HT-29 (cell line): ENCODE measurements around the gene ENO2. TPM values are rescaled to one million over a fixed set of nuclear protein-coding genes. Genes with fewer than 3 reads are reported as not detected.
A peak's percentile ranks its signal among the peaks of the same experiment; 100 is the strongest.

Source experiments
- DNase-seq: peaks from one replicate; pipeline ENCODE4 v3.0.0-alpha.2; 2015; ENCODE audit warnings: low spot score
- total RNA-seq: library from RNA; depleted of rRNA; stranded (reverse); fragments of >200 nt; shearing (Covaris generic); gene quantifications from 2 replicates; pipeline ENCODE4 v1.2.3, GENCODE V29; 2014

ENO2 gene
- total RNA-seq, 1 experiment from 2014 or later: 9.1 TPM

- DNase-seq: no peak
These were observed 18.4 kb downstream of the ENO2 start for GRCh38 chr12:6932766-6933165.

DNA sequence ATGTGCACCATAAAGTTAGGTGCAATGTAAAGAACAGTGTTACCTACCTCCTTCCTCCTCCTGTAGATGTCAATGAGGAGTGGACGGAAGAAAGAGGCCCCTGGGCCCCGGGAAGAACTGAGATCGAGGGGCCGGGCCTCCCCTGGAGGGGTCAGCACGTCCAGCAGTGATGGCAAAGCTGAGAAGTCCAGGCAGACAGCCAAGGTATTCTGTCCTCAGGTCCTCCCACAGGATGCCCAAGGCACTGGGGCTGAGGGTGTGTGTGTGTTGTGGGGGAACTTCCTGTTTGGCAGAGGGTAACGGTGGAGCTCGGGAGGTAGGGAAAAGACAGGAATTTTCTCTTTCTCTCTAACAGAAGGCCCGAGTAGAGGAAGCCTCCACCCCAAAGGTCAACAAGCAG lies 19.7 kb downstream of the ENO2 start:
- no peak for DNase-seq

DNA sequence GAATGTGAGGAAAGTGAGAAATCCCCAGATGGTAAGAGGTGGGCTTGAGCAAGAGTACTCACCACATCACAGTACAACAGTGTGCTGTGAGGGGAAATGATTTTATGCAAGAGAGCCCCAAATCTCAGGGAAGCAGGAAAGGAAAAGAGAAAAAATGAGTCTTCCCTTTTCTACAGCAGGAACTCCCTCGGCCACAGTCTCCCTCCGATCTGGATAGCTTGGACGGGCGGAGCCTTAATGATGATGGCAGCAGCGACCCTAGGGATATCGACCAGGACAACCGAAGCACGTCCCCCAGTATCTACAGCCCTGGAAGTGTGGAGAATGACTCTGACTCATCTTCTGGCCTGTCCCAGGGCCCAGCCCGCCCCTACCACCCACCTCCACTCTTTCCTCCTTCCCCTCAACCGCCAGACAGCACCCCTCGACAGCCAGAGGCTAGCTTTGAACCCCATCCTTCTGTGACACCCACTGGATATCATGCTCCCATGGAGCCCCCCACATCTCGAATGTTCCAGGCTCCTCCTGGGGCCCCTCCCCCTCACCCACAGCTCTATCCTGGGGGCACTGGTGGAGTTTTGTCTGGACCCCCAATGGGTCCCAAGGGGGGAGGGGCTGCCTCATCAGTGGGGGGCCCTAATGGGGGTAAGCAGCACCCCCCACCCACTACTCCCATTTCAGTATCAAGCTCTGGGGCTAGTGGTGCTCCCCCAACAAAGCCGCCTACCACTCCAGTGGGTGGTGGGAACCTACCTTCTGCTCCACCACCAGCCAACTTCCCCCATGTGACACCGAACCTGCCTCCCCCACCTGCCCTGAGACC lies 21.2 kb downstream of the ENO2 start:
- no peak for DNase-seq

DNA sequence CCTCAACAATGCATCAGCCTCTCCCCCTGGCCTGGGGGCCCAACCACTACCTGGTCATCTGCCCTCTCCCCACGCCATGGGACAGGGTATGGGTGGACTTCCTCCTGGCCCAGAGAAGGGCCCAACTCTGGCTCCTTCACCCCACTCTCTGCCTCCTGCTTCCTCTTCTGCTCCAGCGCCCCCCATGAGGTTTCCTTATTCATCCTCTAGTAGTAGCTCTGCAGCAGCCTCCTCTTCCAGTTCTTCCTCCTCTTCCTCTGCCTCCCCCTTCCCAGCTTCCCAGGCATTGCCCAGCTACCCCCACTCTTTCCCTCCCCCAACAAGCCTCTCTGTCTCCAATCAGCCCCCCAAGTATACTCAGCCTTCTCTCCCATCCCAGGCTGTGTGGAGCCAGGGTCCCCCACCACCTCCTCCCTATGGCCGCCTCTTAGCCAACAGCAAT lies 21.8 kb downstream of the ENO2 start:
- no peak for DNase-seq

GRCh38 chr12:6936636-6937480 lies 22.5 kb downstream of the ENO2 start:
- no peak for DNase-seq

DNA sequence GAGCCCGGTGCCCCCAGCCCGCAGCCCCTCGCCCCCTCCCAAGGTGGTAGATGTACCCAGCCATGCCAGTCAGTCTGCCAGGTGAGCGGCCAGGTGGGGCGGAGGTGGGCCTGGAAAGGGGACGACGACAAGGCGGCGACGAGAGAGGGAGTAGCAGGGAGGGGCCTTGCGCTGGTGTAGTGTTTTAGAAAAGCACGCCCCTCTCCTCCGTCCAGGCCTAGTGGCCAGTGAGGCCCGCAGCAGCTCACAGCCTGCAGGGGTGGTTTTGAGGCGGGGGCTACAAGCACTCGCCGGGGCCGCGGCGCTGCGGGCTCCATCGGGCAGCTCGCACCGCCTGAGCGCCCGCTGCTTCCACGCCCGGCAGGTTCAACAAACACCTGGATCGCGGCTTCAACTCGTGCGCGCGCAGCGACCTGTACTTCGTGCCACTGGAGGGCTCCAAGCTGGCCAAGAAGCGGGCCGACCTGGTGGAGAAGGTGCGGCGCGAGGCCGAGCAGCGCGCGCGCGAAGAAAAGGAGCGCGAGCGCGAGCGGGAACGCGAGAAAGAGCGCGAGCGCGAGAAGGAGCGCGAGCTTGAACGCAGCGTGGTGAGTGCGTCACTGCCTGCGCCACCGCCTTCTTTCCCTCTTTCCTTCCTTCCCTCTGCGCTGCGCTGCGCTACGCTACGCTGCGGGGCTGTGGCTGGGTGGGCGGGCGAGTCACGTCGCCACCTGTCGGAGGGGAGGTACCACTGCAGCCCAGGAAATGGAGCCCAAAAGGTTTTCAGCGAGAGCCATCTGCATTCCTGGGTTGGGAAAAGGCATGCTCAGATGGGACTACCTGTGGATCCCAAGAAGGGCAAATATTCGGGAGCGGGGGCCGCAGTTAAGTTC lies 23.3 kb downstream of the ENO2 start:
- peak; percentile 96 for DNase-seq

DNA sequence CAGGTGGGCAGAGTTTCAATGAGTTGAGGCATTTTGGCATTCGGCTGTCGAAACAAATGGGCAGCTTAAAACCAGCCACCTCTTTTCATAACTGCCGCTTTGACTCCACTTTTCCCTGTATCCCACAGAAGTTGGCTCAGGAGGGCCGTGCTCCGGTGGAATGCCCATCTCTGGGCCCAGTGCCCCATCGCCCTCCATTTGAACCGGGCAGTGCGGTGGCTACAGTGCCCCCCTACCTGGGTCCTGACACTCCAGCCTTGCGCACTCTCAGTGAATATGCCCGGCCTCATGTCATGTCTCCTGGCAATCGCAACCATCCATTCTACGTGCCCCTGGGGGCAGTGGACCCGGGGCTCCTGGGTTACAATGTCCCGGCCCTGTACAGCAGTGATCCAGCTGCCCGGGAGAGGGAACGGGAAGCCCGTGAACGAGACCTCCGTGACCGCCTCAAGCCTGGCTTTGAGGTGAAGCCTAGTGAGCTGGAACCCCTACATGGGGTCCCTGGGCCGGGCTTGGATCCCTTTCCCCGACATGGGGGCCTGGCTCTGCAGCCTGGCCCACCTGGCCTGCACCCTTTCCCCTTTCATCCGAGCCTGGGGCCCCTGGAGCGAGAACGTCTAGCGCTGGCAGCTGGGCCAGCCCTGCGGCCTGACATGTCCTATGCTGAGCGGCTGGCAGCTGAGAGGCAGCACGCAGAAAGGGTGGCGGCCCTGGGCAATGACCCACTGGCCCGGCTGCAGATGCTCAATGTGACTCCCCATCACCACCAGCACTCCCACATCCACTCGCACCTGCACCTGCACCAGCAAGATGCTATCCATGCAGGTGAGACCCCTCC lies 24.2 kb downstream of the ENO2 start:
- DNase-seq: no peak

GRCh38 chr12:6939191-6939540 lies 24.8 kb downstream of the ENO2 start:
- no peak for DNase-seq

DNA sequence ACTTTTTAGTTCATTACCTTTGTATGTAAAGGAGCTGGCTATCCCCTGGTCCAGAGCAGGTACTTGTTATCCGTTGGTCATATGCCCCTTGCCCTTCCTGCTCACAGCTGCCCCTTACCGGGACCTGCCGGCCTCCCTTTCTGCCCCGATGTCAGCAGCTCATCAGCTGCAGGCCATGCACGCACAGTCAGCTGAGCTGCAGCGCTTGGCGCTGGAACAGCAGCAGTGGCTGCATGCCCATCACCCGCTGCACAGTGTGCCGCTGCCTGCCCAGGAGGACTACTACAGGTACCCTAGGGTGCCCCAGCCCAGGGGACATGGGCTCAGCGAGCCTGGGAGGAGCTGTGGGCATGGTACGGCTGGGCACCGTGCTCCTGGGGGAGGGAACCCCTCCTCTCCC lies 26.9 kb downstream of the ENO2 start:
- DNase-seq: no peak

DNA sequence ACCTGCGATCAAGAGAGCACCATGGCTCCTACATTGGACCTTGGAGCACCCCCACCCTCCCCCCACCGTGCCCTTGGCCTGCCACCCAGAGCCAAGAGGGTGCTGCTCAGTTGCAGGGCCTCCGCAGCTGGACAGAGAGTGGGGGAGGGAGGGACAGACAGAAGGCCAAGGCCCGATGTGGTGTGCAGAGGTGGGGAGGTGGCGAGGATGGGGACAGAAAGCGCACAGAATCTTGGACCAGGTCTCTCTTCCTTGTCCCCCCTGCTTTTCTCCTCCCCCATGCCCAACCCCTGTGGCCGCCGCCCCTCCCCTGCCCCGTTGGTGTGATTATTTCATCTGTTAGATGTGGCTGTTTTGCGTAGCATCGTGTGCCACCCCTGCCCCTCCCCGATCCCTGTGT lies 27.4 kb downstream of the ENO2 start:
- no peak for DNase-seq

- no peak for DNase-seq
These were observed 27.9 kb downstream of the ENO2 start for GRCh38 chr12:6942331-6942665.

GRCh38 chr12:6943389-6943721 lies 29.0 kb downstream of the ENO2 start:
- DNase-seq: peak; percentile 95

GRCh38 chr12:6943722-6944380 lies 29.5 kb downstream of the ENO2 start, which contains the start of the genes C12orf57 and RNU7-1:
Gene C12orf57 (plus strand): TSS chr12:6944022. CDS start chr12:6944122, 100 bp downstream.
Gene RNU7-1 (plus strand): TSS chr12:6943816.
- peak; percentile 96 for DNase-seq

- peak; percentile 96 for DNase-seq
These were observed 30.2 kb downstream of the ENO2 start for GRCh38 chr12:6944381-6945186.

DNA sequence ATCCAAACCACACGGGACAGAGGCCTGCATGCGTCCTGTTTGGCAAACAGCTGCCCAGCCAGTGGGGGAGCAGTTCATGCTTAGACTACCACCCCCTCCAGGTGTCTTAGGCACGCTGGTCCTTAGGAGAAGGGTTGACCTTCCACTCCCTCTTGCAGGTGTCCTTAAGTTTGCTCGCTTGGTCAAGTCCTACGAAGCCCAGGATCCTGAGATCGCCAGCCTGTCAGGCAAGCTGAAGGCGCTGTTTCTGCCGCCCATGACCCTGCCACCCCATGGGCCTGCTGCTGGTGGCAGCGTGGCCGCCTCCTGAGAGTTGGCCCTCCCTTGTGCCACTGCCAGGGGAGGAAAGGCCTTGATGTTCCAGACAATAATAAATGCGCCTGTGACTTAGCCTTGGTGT lies 31.2 kb downstream of the ENO2 start:
- no peak for DNase-seq

DNA sequence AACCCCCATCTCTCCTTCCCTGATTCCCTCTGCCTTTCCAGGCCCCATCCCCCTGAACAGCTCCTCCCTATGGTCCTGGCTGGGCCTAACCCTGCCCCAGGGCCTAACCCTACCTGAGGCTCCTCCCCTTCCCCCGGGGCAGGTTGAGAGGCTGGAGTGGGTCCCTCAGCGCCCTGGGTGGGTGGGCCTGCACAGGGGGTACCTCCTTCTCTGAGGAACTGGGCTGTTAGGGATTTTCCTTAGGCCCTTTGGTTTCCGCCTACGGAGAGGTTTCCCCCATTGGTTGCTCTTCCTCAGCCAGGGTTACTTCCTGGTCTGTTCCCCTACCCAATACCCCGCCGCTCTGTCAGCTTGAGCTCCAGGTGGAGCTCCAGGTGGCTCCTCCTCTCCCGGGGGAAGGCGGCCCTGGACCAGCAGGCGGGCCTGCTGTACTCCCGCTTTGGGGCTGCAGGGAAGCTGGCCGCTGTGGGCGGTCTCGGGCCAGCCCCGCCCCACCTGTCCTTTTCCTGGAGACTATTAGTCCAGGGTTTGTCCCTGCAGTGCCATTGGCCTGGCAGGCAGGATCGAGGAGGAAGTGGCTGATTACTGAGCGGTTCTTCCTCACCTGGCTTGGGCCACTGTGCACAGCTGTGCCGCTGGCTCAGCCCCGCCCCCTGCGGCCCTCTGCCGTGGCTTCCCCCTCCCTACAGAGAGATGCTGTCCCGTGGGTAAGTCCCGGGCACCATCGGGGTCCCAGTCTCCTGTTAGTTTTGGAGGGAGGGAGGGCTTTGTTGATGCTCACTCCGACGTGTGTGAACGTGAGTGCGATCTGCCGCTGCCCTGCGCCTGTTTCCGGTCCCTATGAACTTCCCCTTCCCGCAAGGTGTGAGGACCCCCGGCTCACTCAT lies 31.9 kb downstream of the ENO2 start:
- DNase-seq: peak; percentile 97

DNA sequence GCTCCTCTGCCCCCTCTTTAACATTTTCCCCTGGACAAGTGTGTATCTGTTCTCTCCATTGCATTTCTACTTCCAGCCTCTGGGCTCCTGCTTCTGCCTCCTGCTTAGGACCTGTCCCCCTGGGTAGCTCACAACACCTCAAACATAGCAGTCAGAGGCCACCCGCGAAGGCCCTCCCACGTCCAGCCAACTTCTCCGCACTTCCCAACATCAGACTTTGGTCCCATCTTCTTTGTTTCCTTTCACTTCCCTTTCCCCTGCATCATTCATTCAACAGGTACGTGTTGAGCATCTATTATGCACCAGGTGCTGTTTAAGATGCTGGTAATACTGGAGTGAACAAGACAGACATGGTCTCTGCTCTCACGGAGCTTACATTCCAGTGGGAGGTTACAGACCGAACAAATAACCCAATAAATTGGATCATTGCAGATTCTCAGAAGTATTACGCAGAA lies 32.6 kb downstream of the ENO2 start:
- DNase-seq: no peak

- no peak for DNase-seq
These were observed 33.2 kb downstream of the ENO2 start for GRCh38 chr12:6947615-6948014.
